ENCODE data around the gene NFIA. TPM values are rescaled to one million over a fixed set of nuclear protein-coding genes. Genes with fewer than 3 reads are reported as not detected.

Gene NFIA
- total RNA-seq, 1 donor from 2014 or later, result 16.2 TPM

GRCh38 chr1:61318319-61319125 is 236.2 kb downstream of the NFIA start:
- Mint-ChIP-seq H3K9me3 (ENCODE audit: unreplicated experiment) (no peaks in the 10 kb centered on the region), H3K36me3 (ENCODE audit: low read depth, unreplicated experiment) (no peaks in the 10 kb centered on the region)

DNA sequence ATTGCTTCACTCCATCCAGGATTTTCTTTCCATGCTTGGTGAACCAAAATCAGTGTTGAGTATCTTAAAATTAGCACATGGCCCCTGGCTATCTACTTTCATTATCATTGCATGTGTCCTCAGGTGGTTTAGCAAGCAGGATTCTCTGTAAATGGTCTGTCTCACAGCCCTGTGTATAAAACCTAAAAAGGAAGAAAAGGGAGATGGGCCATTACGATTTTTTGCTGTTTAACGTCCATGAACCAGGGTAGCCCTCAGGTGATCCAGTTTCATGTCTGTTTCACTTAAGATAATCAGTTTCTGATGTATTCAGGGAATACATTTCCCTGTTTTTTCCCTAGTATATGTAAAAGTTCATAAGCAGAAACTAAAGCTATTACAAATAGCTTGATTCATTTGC is 238.2 kb downstream of the NFIA start:
- H3K4me3 Mint-ChIP-seq (ENCODE audit: unreplicated experiment), result no peak overlapping the region
- H3K27ac Mint-ChIP-seq (ENCODE audit: unreplicated experiment), result no peak overlapping the region
- no peak for DNase-seq (ENCODE audit: low spot score)
- H3K9me3 Mint-ChIP-seq (ENCODE audit: unreplicated experiment), result no peaks in the 10 kb centered on the region
- TF ChIP-seq CTCF (IDR thresholded peaks at IDR 0.05; ENCODE audit: unreplicated experiment), result no peak
- no peaks in the 10 kb centered on the region for H3K36me3 Mint-ChIP-seq (ENCODE audit: low read depth, unreplicated experiment)
- H3K4me1 Mint-ChIP-seq (ENCODE audit: unreplicated experiment), result peaks cover 14% of the 10 kb centered on the region
- H3K27me3 Mint-ChIP-seq (ENCODE audit: unreplicated experiment), result no peaks in the 10 kb centered on the region

More at GRCh38 chr1:61318319-61319125, 236.2 kb downstream of the NFIA start:
- H3K4me1 Mint-ChIP-seq (ENCODE audit: unreplicated experiment), result peaks cover 14% of the 10 kb centered on the region
- no peaks in the 10 kb centered on the region for H3K27me3 Mint-ChIP-seq (ENCODE audit: unreplicated experiment)
- no peak overlapping the region for H3K4me3 Mint-ChIP-seq (ENCODE audit: unreplicated experiment)
- TF ChIP-seq CTCF (IDR thresholded peaks at IDR 0.05; ENCODE audit: unreplicated experiment), result no peak
- DNase-seq (ENCODE audit: low spot score), result no peak
- no peak overlapping the region for H3K27ac Mint-ChIP-seq (ENCODE audit: unreplicated experiment)

DNA sequence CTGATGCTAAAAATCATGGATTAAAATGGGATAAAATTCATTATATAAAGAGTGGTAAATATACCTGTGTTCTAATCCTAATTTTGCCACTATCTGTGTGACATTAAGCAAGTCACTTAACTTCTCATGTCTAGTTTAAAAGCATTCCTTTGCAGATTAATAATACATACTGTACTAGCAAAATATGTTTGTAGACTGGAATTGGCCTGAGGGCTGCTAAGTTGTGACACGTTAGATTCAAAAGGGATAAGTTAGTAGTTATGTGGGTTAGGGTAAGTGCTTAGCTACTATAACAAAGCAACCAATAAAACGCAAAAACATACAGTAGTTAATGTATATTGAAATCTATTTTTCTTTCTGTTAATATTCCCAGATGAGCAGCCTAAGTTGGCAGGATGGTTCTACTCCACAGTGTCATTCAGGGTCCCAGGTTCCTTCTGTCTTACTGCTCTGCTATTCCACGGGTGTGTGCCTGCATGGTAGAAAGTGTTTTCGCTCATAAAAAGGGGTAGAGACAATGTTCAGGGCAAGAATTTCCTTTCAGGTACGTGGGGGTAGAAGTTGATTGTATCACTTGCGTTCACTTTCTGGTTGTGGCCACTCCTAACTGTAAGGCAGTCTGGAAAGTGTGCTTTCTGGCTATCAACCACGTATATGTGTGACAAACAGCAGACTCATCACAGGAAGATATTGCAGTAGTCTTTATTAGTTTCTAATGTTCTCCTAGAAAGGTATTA is 239.8 kb downstream of the NFIA start:
- Mint-ChIP-seq H3K27ac (ENCODE audit: unreplicated experiment) (no peak overlapping the region), H3K4me3 (ENCODE audit: unreplicated experiment) (no peak overlapping the region), H3K27me3 (ENCODE audit: unreplicated experiment) (no peaks in the 10 kb centered on the region), H3K36me3 (ENCODE audit: low read depth, unreplicated experiment) (no peaks in the 10 kb centered on the region), H3K4me1 (ENCODE audit: unreplicated experiment) (peaks cover 14% of the 10 kb centered on the region), H3K9me3 (ENCODE audit: unreplicated experiment) (no peaks in the 10 kb centered on the region)
- TF ChIP-seq CTCF (IDR thresholded peaks at IDR 0.05; ENCODE audit: unreplicated experiment), result no peak
- no peak for DNase-seq (ENCODE audit: low spot score)

DNA sequence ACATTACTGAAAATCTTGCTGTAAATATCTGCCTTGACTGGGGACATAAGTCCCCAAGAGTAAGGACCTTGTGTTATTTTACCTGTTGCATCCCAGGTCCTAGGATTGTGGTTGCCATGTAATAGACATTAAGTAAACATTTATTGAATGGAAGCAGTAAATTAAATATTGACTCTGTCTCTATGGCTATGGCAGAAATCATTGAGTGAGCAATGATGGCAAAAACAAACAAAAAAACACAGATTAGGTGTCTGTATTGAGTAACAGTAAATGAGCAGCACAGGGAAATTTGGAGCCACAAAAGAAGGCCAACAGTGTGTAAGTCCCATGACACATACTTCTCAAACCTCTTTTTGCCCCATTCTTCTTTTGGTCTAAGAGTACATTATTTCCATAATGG is 240.4 kb downstream of the NFIA start:
- no peak overlapping the region for H3K27ac Mint-ChIP-seq (ENCODE audit: unreplicated experiment)
- TF ChIP-seq CTCF (IDR thresholded peaks at IDR 0.05; ENCODE audit: unreplicated experiment), result no peak
- H3K9me3 Mint-ChIP-seq (ENCODE audit: unreplicated experiment), result no peaks in the 10 kb centered on the region

More for the DNA sequence above, 240.4 kb downstream of the NFIA start:
- Mint-ChIP-seq H3K4me1 (ENCODE audit: unreplicated experiment) (peaks cover 14% of the 10 kb centered on the region), H3K36me3 (ENCODE audit: low read depth, unreplicated experiment) (no peaks in the 10 kb centered on the region), H3K4me3 (ENCODE audit: unreplicated experiment) (no peak overlapping the region), H3K27me3 (ENCODE audit: unreplicated experiment) (no peaks in the 10 kb centered on the region)
- no peak for DNase-seq (ENCODE audit: low spot score)

All from endothelial cell (in vitro differentiated cells).